ENCODE results near the gene NTSR1.

- TF ChIP-seq SP1 (IDR thresholded peaks at IDR 0.05) = no peak
- no peak for TF ChIP-seq CTCF (IDR thresholded peaks at IDR 0.05; ENCODE audit: low read depth, low read length, missing input control)
- no peak for TF ChIP-seq FOXA1 (IDR thresholded peaks at IDR 0.05)
- no peak for TF ChIP-seq YY1 (IDR thresholded peaks at IDR 0.05)
- no peak for TF ChIP-seq MAX (IDR thresholded peaks at IDR 0.05)
- TF ChIP-seq EGR1 (IDR thresholded peaks at IDR 0.05; ENCODE audit: low read depth in 2 of 2) = no peak
- TF ChIP-seq HNF4G (IDR thresholded peaks at IDR 0.05) = no peak
- TF ChIP-seq RAD21 (IDR thresholded peaks at IDR 0.05) = no peak
- TF ChIP-seq ATF3 (IDR thresholded peaks at IDR 0.05) = no peak
- no peak for TF ChIP-seq JUND (IDR thresholded peaks at IDR 0.05)
- no peak for TF ChIP-seq ZBTB33 (IDR thresholded peaks at IDR 0.05)
- TF ChIP-seq REST (IDR thresholded peaks at IDR 0.05) = no peak
- no peak for TF ChIP-seq TAF1 (conservative IDR thresholded peaks at IDR 0.05)
These were observed 4.2 kb upstream of the NTSR1 start for GRCh38 chr20:62704341-62704948.
